Adrenal gland (tissue), 5 donors: Measurements from ENCODE around the gene MAP3K14.

Experiments used
- POLR2A ChIP-seq, 2 donors: fragments of 450-650 bp; IDR thresholded peaks; one replicate each; pipeline ENCODE4 v1.6.1; 2017; ENCODE audit warnings: antibody characterized with exemption in 2 of 2, mild to moderate bottlenecking in 2 of 2, moderate library complexity in 1 of 2
- TF ChIP-seq, protein P1 (sequence below), 6 experiments: fragments of 450-650 bp in 4 of 6; fragments of 200-600 bp in 2 of 6; sonication (generic) in 1 of 6; IDR thresholded peaks; 1 replicate in 5 of 6; 2 replicates in 1 of 6; pipeline versions ENCODE4 v1.5.1 to v1.8.0; 2016 to 2021; ENCODE audit warnings: antibody characterized with exemption in 6 of 6, mild to moderate bottlenecking in 2 of 6, moderate library complexity in 1 of 6
- donor health status: DM: no; HTN: no; CAD: no.

DNA sequence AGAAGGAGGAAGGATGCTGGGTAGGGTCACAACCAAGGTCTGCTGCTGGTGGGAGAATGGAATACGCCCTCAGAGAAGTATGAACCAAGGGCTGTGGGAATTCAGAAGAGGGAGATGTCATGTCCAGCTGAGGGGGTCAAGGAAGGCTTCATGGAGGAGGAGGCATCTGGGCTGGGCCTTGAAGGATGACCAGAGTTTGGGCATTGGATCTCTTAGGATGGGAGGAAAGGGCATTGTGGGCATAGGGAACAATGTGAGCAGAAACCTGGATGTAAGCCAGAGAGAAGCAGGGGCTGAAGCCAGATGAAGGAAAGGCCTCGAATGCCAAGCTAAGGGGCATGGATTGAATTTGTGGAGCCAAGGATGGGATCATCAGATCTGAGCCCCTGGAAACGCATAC, 49.2 kb upstream of the MAP3K14 start:
- TF ChIP-seq, protein P1, sequence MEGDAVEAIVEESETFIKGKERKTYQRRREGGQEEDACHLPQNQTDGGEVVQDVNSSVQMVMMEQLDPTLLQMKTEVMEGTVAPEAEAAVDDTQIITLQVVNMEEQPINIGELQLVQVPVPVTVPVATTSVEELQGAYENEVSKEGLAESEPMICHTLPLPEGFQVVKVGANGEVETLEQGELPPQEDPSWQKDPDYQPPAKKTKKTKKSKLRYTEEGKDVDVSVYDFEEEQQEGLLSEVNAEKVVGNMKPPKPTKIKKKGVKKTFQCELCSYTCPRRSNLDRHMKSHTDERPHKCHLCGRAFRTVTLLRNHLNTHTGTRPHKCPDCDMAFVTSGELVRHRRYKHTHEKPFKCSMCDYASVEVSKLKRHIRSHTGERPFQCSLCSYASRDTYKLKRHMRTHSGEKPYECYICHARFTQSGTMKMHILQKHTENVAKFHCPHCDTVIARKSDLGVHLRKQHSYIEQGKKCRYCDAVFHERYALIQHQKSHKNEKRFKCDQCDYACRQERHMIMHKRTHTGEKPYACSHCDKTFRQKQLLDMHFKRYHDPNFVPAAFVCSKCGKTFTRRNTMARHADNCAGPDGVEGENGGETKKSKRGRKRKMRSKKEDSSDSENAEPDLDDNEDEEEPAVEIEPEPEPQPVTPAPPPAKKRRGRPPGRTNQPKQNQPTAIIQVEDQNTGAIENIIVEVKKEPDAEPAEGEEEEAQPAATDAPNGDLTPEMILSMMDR (IDR thresholded peaks at IDR 0.05) = no peak
- TF ChIP-seq POLR2A (IDR thresholded peaks at IDR 0.05) = no peak
